ENCODE results near the gene SPEN. TPM values are rescaled to one million over a fixed set of nuclear protein-coding genes. Genes with fewer than 3 reads are reported as not detected.

The SPEN gene
- total RNA-seq, 1 experiment from 2014 or later: 44.2 TPM

- BruUV-seq (replicated peaks): no TSS peak
- TF ChIP-seq CTCF (IDR thresholded peaks at IDR 0.05; ENCODE audit: unreplicated experiment): no peak
- intact Hi-C loops (cut with micrococcal nuclease): no loop called here
- Mint-ChIP-seq H3K9me3 (ENCODE audit: unreplicated experiment) (no peaks in the 10 kb centered on the region), H3K4me3 (ENCODE audit: unreplicated experiment) (no peak overlapping the region), H3K4me1 (ENCODE audit: insufficient read depth, unreplicated experiment) (peaks cover 21% of the 10 kb centered on the region), H3K36me3 (ENCODE audit: insufficient read depth, unreplicated experiment) (peaks cover 23% of the 10 kb centered on the region), H3K27ac (ENCODE audit: low read depth, unreplicated experiment) (no peak overlapping the region), H3K27me3 (ENCODE audit: insufficient read depth, unreplicated experiment) (no peaks in the 10 kb centered on the region)
- DNase-seq (ENCODE audit: unreplicated experiment): no peak
- ChIA-PET CTCF (no interaction called here), POLR2A (interaction anchor here (1.2 to 2.6 kb wide), 2 partner anchors 17 to 36 kb away, joined by 3 to 11 read pairs; no protein-coding TSS in a partner anchor)
These were observed 21.9 kb downstream of the SPEN start for GRCh38 chr1:15869413-15869812.

DNA sequence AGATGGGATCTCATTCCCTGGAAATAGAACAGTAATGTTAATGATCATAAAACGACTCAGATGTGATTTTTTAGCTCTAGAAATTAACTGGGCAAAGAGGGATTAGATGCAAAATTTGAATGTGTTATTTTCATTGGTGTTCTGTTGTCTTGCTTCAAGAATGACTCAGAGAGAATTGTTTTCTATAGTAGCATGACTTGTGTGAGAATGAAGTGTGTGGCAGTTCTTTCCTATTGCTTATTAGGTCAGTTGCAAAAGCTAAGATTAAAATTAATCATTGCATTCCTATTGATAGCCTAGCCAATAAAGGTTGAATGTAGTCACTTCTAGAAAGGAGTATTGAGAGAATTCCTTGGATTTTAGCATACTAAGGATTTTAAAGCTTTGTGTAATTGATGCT lies 22.9 kb downstream of the SPEN start:
- intact Hi-C loops (cut with micrococcal nuclease): no loop called here
- Mint-ChIP-seq H3K4me3 (ENCODE audit: unreplicated experiment) (no peak overlapping the region), H3K27ac (ENCODE audit: low read depth, unreplicated experiment) (no peak overlapping the region), H3K9me3 (ENCODE audit: unreplicated experiment) (no peaks in the 10 kb centered on the region), H3K4me1 (ENCODE audit: insufficient read depth, unreplicated experiment) (peaks cover 21% of the 10 kb centered on the region), H3K27me3 (ENCODE audit: insufficient read depth, unreplicated experiment) (no peaks in the 10 kb centered on the region), H3K36me3 (ENCODE audit: insufficient read depth, unreplicated experiment) (peaks cover 22% of the 10 kb centered on the region)
- no peak for TF ChIP-seq CTCF (IDR thresholded peaks at IDR 0.05; ENCODE audit: unreplicated experiment)
- POLR2A ChIA-PET: interaction anchor here (0.7 to 2.6 kb wide), 7 partner anchors 11 to 40 kb away, joined by 3 to 11 read pairs (median 5); partner anchors contain the start of gene SPEN
- DNase-seq (ENCODE audit: unreplicated experiment): no peak
- BruUV-seq (replicated peaks): no TSS peak
- CTCF ChIA-PET: interaction anchor here (0.9 to 1.6 kb wide), 2 partner anchors 17 to 79 kb away, joined by 3 to 6 read pairs; no protein-coding TSS in a partner anchor

DNA sequence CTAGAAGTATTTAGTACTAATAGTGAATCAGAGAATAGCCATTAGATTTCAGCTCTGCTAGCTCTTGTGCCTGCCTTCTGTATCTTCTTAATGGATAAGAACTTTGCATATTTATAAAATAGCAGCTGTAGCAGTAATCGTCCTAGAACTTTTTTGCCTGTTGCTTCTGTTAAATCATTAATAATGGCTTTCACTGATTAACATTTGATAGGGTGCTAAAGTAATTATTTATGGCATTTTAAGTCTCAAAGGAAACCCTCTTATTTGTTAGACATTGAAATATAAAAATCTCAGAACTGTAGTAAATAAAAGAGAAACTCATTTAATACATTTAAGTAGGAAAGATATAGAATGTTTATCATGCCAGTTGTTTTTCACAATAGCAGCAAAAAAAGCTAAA lies 27.0 kb downstream of the SPEN start:
- Mint-ChIP-seq H3K4me1 (ENCODE audit: insufficient read depth, unreplicated experiment) (peaks cover 12% of the 10 kb centered on the region), H3K4me3 (ENCODE audit: unreplicated experiment) (no peak overlapping the region), H3K27me3 (ENCODE audit: insufficient read depth, unreplicated experiment) (no peaks in the 10 kb centered on the region), H3K36me3 (ENCODE audit: insufficient read depth, unreplicated experiment) (peaks cover 44% of the 10 kb centered on the region), H3K9me3 (ENCODE audit: unreplicated experiment) (no peaks in the 10 kb centered on the region), H3K27ac (ENCODE audit: low read depth, unreplicated experiment) (no peak overlapping the region)
- intact Hi-C loops (cut with micrococcal nuclease): no loop called here
- ChIA-PET CTCF (interaction anchor here (0.8 kb wide), 1 partner anchor 21 kb away, joined by 3 read pairs; no protein-coding TSS in a partner anchor), POLR2A (interaction anchor here (0.9 to 1.8 kb wide), 5 partner anchors 12 to 102 kb away, joined by 3 to 5 read pairs (median 4); partner anchors contain the start of genes SPEN and ZBTB17)
- BruUV-seq (replicated peaks): no TSS peak
- TF ChIP-seq CTCF (IDR thresholded peaks at IDR 0.05; ENCODE audit: unreplicated experiment): no peak
- no peak for DNase-seq (ENCODE audit: unreplicated experiment)

- DNase-seq (ENCODE audit: unreplicated experiment): no peak
- H3K27me3 Mint-ChIP-seq (ENCODE audit: insufficient read depth, unreplicated experiment): no peaks in the 10 kb centered on the region
- H3K4me1 Mint-ChIP-seq (ENCODE audit: insufficient read depth, unreplicated experiment): peaks cover 5% of the 10 kb centered on the region
- ChIA-PET CTCF (no interaction called here), POLR2A (interaction anchor here (0.8 to 2.0 kb wide), 4 partner anchors 10 to 42 kb away, joined by 3 to 9 read pairs (median 6); no protein-coding TSS in a partner anchor)
- no peaks in the 10 kb centered on the region for H3K9me3 Mint-ChIP-seq (ENCODE audit: unreplicated experiment)
- no peak for TF ChIP-seq CTCF (IDR thresholded peaks at IDR 0.05; ENCODE audit: unreplicated experiment)
- no peak overlapping the region for H3K27ac Mint-ChIP-seq (ENCODE audit: low read depth, unreplicated experiment)
- intact Hi-C loops (cut with micrococcal nuclease): no loop called here
- peaks cover 48% of the 10 kb centered on the region for H3K36me3 Mint-ChIP-seq (ENCODE audit: insufficient read depth, unreplicated experiment)
- no peak overlapping the region for H3K4me3 Mint-ChIP-seq (ENCODE audit: unreplicated experiment)
- BruUV-seq (replicated peaks): no TSS peak
These were observed 29.0 kb downstream of the SPEN start for GRCh38 chr1:15876357-15877055.

Data from MCF 10A (cell line).